ENCODE measurements around the gene MYCBP2.

The MYCBP2 gene

DNA sequence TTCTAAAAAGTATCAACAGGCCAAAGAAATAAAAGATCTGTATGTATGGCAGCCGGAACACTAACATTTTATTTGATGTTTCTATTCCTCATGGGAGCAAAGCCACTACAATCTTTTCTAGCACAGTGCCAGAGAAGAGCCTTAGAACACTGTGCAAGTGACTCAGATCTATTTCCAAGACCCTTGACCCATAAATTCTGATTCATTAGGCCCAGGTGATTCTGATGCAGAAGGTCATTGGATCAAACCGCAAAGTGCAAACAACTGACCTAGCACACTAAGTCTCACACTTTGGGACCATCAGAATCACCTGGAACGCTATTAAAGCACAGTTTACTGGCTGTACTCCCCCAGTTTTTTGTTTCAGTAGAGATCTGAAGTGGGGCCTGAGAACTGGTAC, 87.6 kb downstream of the MYCBP2 start:
- H3K4me3 ChIP-seq (ENCODE audit: low read depth, low read length) = no peak overlapping the region
- TF ChIP-seq, protein P1, sequence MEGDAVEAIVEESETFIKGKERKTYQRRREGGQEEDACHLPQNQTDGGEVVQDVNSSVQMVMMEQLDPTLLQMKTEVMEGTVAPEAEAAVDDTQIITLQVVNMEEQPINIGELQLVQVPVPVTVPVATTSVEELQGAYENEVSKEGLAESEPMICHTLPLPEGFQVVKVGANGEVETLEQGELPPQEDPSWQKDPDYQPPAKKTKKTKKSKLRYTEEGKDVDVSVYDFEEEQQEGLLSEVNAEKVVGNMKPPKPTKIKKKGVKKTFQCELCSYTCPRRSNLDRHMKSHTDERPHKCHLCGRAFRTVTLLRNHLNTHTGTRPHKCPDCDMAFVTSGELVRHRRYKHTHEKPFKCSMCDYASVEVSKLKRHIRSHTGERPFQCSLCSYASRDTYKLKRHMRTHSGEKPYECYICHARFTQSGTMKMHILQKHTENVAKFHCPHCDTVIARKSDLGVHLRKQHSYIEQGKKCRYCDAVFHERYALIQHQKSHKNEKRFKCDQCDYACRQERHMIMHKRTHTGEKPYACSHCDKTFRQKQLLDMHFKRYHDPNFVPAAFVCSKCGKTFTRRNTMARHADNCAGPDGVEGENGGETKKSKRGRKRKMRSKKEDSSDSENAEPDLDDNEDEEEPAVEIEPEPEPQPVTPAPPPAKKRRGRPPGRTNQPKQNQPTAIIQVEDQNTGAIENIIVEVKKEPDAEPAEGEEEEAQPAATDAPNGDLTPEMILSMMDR (IDR thresholded peaks at IDR 0.05; ENCODE audit: borderline replicate concordance, insufficient read depth, low read depth, low read length) = no peak

DNA sequence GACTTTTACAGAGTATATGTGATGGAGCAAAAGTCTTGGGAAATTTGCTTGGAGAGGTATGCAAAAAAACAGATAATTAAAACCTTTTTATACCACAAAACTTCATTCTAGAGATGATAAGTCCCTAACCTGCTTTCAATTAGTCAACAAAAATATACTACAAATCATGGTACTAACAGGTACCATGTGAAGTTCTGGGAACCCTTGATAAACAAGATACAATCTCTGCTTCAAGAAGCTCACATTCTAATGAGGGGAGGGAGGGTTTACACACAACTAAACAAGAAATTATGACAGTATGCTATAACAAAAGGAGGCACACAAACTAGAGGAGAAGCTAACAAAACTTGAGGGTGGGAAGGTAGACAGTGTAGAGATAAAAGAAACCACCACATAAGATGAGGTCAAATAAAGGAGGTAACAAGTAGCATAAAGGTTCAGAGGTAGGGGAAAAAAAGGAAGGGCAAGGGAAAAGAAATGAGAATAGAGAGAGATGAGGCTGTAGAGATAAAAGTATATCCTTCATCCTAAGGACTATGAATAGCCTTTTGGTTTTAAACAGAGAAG, 91.4 kb downstream of the MYCBP2 start:
- TF ChIP-seq, protein P1 (IDR thresholded peaks at IDR 0.05; ENCODE audit: borderline replicate concordance, insufficient read depth, low read depth, low read length) = no peak
- no peak overlapping the region for H3K4me3 ChIP-seq (ENCODE audit: low read depth, low read length)

DNA sequence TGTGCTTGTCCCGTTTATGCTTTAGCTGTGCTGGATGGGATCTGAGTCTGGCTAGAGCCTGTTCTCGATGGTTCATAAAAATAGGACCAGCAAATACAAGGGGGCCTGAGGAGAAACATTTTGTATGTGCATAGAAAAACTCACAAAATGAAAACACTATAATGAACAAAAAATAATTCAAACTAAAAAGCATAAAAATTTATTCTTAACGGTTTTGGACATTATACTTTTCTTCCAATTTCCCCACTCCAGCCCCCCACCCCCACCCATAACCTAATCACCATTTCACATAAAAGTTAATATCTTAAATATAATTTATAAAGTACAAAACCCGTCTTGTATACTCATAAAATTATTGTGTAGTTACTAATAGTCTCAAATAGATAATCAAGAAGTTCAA, 93.7 kb downstream of the MYCBP2 start:
- H3K4me3 ChIP-seq (ENCODE audit: low read depth, low read length) = no peak overlapping the region
- TF ChIP-seq, protein P1 (IDR thresholded peaks at IDR 0.05; ENCODE audit: borderline replicate concordance, insufficient read depth, low read depth, low read length) = no peak

DNA sequence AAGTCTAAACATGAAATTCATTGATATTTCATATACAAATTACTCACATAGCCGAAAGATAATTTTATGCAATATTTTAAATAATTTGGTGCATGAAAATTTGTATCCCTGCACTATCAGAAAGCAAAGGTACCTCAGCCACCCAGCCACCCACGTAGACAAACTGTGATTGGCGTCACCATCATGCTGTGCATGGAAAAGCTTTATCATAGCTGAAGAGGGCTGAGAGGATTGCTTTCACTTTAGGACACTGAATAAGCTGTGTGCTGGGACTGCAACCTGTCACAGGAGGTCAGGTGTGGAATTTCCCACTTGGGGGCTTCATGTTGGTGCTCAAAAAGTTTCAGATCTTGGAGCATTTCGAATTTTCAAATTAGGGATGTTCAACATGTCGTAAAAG, 96.3 kb downstream of the MYCBP2 start:
- TF ChIP-seq, protein P1 (IDR thresholded peaks at IDR 0.05; ENCODE audit: borderline replicate concordance, insufficient read depth, low read depth, low read length) = no peak
- no peak overlapping the region for H3K4me3 ChIP-seq (ENCODE audit: low read depth, low read length)

DNA sequence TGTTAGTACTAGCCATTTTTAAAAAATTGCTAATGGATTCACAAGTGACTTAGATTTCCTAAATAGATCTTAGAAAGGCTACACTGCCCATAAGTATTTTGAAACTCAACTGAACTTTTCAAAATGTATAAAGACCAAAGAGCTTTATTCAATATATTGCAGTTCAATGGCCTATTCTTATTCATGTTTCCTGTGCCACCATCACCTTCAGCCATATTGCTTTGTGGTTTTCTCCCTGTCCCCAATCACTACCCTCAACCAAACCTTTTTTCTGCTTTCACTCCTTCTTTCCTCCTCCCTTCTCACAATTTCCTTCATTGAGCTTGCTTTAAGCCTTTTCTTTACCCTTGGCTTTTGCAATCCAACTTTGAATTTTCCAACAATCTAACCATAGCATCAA, 100.9 kb downstream of the MYCBP2 start:
- TF ChIP-seq, protein P1 (IDR thresholded peaks at IDR 0.05; ENCODE audit: borderline replicate concordance, insufficient read depth, low read depth, low read length) = no peak
- H3K4me3 ChIP-seq (ENCODE audit: low read depth, low read length) = no peak overlapping the region

DNA sequence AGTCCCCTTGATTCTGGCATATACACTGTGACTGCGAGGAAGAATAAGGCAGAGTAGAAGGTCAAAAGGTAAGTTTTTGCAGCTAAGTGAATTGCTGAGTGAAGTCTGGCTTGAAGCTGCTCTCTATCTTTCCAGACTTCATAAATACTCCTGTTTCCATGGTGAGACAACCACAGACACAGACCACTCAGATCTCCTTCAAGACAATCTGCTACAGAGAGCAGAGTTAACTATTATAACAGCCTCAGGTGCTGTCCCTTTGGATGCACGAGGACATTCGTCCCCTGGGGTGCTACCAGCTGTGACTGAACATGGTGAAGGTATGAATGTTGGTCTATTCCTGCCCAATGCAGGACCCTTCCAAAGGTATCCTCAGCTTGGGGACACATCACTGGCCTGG, 104.0 kb downstream of the MYCBP2 start:
- TF ChIP-seq, protein P1 (IDR thresholded peaks at IDR 0.05; ENCODE audit: borderline replicate concordance, insufficient read depth, low read depth, low read length) = no peak
- no peak overlapping the region for H3K4me3 ChIP-seq (ENCODE audit: low read depth, low read length)

DNA sequence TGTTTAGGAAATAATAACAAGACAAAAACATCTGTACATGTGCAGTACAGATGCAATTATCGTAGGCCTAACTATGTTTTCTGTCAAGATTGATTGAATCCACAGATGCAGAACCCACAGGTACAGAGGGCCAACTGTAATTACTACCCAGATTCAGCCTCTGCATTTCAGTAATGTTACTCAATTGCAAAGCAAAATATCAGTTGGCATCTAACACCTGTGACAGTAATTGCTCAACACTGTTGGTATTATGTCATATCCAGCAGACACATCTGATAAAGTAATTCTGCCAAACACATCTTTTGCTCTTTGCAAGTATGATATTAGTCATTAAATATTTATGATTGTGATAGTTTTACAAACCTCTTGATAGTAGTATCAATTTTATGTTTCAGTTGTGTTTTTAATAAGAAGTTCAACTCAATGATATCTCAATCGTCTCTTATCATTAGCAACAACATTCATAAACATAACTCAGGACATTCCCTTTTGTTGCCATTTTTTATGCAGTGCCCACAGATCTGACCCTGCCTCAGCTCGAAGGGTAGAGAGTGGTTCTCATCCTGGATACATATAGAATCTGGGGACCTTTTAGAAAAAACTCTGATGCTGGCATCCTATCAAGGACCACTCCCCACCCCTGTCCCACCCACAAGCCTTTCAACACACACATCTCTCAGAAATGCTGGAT, 104.7 kb downstream of the MYCBP2 start:
- TF ChIP-seq, protein P1 (IDR thresholded peaks at IDR 0.05; ENCODE audit: borderline replicate concordance, insufficient read depth, low read depth, low read length) = no peak
- no peak overlapping the region for H3K4me3 ChIP-seq (ENCODE audit: low read depth, low read length)
